ENCODE data around the gene L2HGDH. TPM values are rescaled to one million over a fixed set of nuclear protein-coding genes. Genes with fewer than 3 reads are reported as not detected.

Gene L2HGDH
- total RNA-seq, 2 donors from 2014 or later: 15.9 to 23.2 TPM

- WGBS, 2 experiments (ENCODE audit: insufficient coverage in 1 of 2, insufficient read length in 1 of 2): 88 to 90% methylated on average over 1 of the region's 1 CpG
- H3K4me3 ChIP-seq (ENCODE audit: low read length): no peak overlapping the region
- no peaks in the 10 kb centered on the region for H3K9me3 ChIP-seq (ENCODE audit: control insufficient read depth, low read length)
- no peak overlapping the region for H3K4me3 Mint-ChIP-seq
- no peaks in the 10 kb centered on the region for H3K27me3 ChIP-seq (ENCODE audit: control insufficient read depth, insufficient read depth, low read length, poor library complexity, severe bottlenecking)
- H3K9ac ChIP-seq (ENCODE audit: extremely low read depth, low read length, poor library complexity, severe bottlenecking): no peak overlapping the region
- H3K27ac Mint-ChIP-seq: peak overlapping the region; percentile 48
- H3K27me3 Mint-ChIP-seq (ENCODE audit: insufficient read depth): no peaks in the 10 kb centered on the region
- no peak for TF ChIP-seq CTCF (conservative IDR thresholded peaks at IDR 0.05)
- peaks cover 8% of the 10 kb centered on the region for H3K36me3 Mint-ChIP-seq (ENCODE audit: low read depth)
- H3K4me1 Mint-ChIP-seq: peaks cover 26% of the 10 kb centered on the region
- no peaks in the 10 kb centered on the region for H3K9me3 Mint-ChIP-seq
- H3K36me3 ChIP-seq (ENCODE audit: control insufficient read depth, insufficient read depth, low read length): no peaks in the 10 kb centered on the region
- peaks cover 4% of the 10 kb centered on the region for H3K4me1 ChIP-seq (ENCODE audit: control insufficient read depth, insufficient read depth, low read length)
- H3K27ac ChIP-seq (ENCODE audit: low read depth, low read length): no peak overlapping the region
- DNase-seq: no peak
Measured at GRCh38 chr14:50222055-50222613, 89.9 kb downstream of the L2HGDH start.

GRCh38 chr14:50218501-50218900 lies 93.5 kb downstream of the L2HGDH start:
- no peak overlapping the region for H3K9ac ChIP-seq (ENCODE audit: extremely low read depth, low read length, poor library complexity, severe bottlenecking)
- H3K4me3 ChIP-seq (ENCODE audit: low read length): no peak overlapping the region
- TF ChIP-seq CTCF (conservative IDR thresholded peaks at IDR 0.05): no peak
- Mint-ChIP-seq H3K4me3 (no peak overlapping the region), H3K27me3 (ENCODE audit: insufficient read depth) (no peaks in the 10 kb centered on the region), H3K4me1 (peaks cover 9% of the 10 kb centered on the region), H3K27ac (no peak overlapping the region), H3K9me3 (no peaks in the 10 kb centered on the region), H3K36me3 (ENCODE audit: low read depth) (peaks cover 8% of the 10 kb centered on the region)
- 85 to 97% methylated on average over 5 of the region's 5 CpGs for WGBS, 2 experiments (ENCODE audit: insufficient coverage in 1 of 2, insufficient read length in 1 of 2)
- no peaks in the 10 kb centered on the region for H3K27me3 ChIP-seq (ENCODE audit: control insufficient read depth, insufficient read depth, low read length, poor library complexity, severe bottlenecking)
- no peaks in the 10 kb centered on the region for H3K36me3 ChIP-seq (ENCODE audit: control insufficient read depth, insufficient read depth, low read length)
- no peak overlapping the region for H3K27ac ChIP-seq (ENCODE audit: low read depth, low read length)
- no peak for DNase-seq
- H3K9me3 ChIP-seq (ENCODE audit: control insufficient read depth, low read length): no peaks in the 10 kb centered on the region
- no peaks in the 10 kb centered on the region for H3K4me1 ChIP-seq (ENCODE audit: control insufficient read depth, insufficient read depth, low read length)

- 86 to 92% methylated on average over 1 of the region's 2 CpGs for WGBS, 2 experiments (ENCODE audit: insufficient coverage in 1 of 2, insufficient read length in 1 of 2)
- no peak overlapping the region for H3K4me3 Mint-ChIP-seq
- no peaks in the 10 kb centered on the region for H3K9me3 Mint-ChIP-seq
- H3K27me3 Mint-ChIP-seq (ENCODE audit: insufficient read depth): no peaks in the 10 kb centered on the region
- no peak overlapping the region for H3K27ac Mint-ChIP-seq
- H3K36me3 Mint-ChIP-seq (ENCODE audit: low read depth): peaks cover 5% of the 10 kb centered on the region
- H3K27me3 ChIP-seq (ENCODE audit: control insufficient read depth, insufficient read depth, low read length, poor library complexity, severe bottlenecking): no peaks in the 10 kb centered on the region
- no peak overlapping the region for H3K4me3 ChIP-seq (ENCODE audit: low read length)
- no peak for DNase-seq
- no peaks in the 10 kb centered on the region for H3K4me1 Mint-ChIP-seq
- TF ChIP-seq CTCF (conservative IDR thresholded peaks at IDR 0.05): no peak
- H3K4me1 ChIP-seq (ENCODE audit: control insufficient read depth, insufficient read depth, low read length): no peaks in the 10 kb centered on the region
- no peaks in the 10 kb centered on the region for H3K36me3 ChIP-seq (ENCODE audit: control insufficient read depth, insufficient read depth, low read length)
- no peak overlapping the region for H3K9ac ChIP-seq (ENCODE audit: extremely low read depth, low read length, poor library complexity, severe bottlenecking)
- H3K9me3 ChIP-seq (ENCODE audit: control insufficient read depth, low read length): no peaks in the 10 kb centered on the region
- H3K27ac ChIP-seq (ENCODE audit: low read depth, low read length): no peak overlapping the region
Measured at GRCh38 chr14:50215416-50215815, 96.6 kb downstream of the L2HGDH start.

Measured in endodermal cell (in vitro differentiated cells).